ENCODE data around the gene NCF2. TPM values are rescaled to one million over a fixed set of nuclear protein-coding genes. Genes with fewer than 3 reads are reported as not detected.

Gene NCF2, protein sequence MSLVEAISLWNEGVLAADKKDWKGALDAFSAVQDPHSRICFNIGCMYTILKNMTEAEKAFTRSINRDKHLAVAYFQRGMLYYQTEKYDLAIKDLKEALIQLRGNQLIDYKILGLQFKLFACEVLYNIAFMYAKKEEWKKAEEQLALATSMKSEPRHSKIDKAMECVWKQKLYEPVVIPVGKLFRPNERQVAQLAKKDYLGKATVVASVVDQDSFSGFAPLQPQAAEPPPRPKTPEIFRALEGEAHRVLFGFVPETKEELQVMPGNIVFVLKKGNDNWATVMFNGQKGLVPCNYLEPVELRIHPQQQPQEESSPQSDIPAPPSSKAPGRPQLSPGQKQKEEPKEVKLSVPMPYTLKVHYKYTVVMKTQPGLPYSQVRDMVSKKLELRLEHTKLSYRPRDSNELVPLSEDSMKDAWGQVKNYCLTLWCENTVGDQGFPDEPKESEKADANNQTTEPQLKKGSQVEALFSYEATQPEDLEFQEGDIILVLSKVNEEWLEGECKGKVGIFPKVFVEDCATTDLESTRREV
- total RNA-seq (1 to 10 TPM; 5.2 to 6.7 TPM), polyA plus RNA-seq (1 to 10 TPM; 2.0 to 6.9 TPM)

DNA sequence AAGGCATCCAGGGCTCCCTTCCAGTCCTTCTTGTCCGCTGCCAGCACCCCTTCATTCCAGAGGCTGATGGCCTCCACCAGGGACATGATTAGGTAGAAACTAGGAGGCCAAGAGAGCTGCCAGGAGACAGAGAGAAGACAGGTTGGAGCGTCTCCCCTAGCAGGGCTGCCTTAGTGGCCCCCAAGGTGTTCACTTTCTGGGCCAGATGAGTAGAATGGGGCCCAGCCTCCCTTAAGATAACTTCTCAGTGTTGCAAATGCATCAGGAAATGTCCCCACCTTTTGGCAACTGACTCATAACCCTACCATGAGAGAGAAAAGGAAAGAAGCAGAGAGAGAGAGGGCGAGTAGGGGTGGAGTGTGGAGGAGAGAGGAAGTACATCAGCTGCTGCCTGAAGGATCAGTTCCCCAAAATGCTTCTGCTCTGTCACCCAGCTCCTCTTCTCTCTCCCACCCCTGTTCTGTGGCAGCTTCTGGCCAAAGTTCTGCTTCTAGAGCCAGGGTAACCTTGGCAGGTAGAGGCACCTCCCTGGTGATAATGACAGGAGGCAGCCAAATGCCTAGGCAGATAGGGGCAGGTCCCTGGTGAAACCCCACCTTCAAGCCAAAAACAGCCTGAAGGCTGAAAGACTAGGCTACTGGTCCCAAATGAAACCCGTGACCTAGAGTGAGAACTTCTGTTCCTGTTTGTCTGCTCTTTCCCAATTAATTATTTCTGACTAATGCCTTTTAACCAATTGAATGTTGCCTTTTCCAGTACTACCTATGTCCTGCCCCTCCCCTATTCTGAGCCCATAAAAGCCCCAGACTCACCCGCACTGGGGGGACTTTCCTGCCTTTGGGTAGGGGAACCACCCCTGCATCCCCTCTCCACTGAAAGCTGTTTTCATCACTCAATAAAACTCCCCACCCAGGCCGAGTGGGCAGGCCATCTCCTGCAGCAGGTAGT is at the start of gene NCF2:
NCF2 (minus strand) TSS at position 216 of the 948 bp plus-strand sequence; CDS start at position 86, 130 bp downstream.
- Mint-ChIP-seq H3K4me3 (peak within 1 kb of the TSS in 6 of 8 donors; percentile 11 to 66 (median 54)), H3K27ac (peak within 1 kb of the TSS; percentile 12 to 93 (median 72)), H3K9me3 (peaks cover 0 to 3% (median 0%) of the 10 kb centered on the region in 8 donors), H3K4me1 (peaks cover 20 to 31% (median 24%) of the 10 kb centered on the region in 4 donors), H3K27me3 (peaks cover 4 to 7% of the 10 kb centered on the region in 2 donors), H3K36me3 (no peaks in the 10 kb centered on the region)
- ChIA-PET POLR2A (ENCODE audit: partially characterized antibody) (interaction anchor here (0.5 to 2.0 kb wide), 3 partner anchors 11 to 119 kb away, joined by 3 to 8 read pairs (median 6); partner anchors contain the start of gene SMG7), CTCF (ENCODE audit: partially characterized antibody) (interaction anchor here (1.9 kb wide), 1 partner anchor 8 kb away, joined by 5 read pairs; no protein-coding TSS in a partner anchor)
- no peaks in the 10 kb centered on the region for H3K9me3 ChIP-seq (ENCODE audit: control insufficient read depth in 1 of 2, low read length in 2 of 2)
- H3K4me1 ChIP-seq (ENCODE audit: insufficient read depth, low read length), result peaks cover 28% of the 10 kb centered on the region
- H3K4me3 ChIP-seq (ENCODE audit: low read length in 2 of 2), result no peak within 1 kb of the TSS
- H3K27ac ChIP-seq (ENCODE audit: low read depth, low read length), result peak within 1 kb of the TSS; percentile 50
- no peaks in the 10 kb centered on the region for H3K27me3 ChIP-seq (ENCODE audit: insufficient read depth, low read length)
- H3K36me3 ChIP-seq (ENCODE audit: insufficient read depth, low read length), result no peaks in the 10 kb centered on the region
- peak in 2 of 5 donors; percentile 7 to 37 for DNase-seq
- intact Hi-C loops (cut with micrococcal nuclease), result loop anchor here (5.0 kb wide), 1 partner anchor 37 kb away; no protein-coding TSS in a partner anchor

- DNase-seq, result no peak
- H3K4me1 Mint-ChIP-seq, result peaks cover 9 to 31% (median 18%) of the 10 kb centered on the region in 4 donors
- H3K27me3 ChIP-seq (ENCODE audit: insufficient read depth, low read length), result no peaks in the 10 kb centered on the region
- no peaks in the 10 kb centered on the region for H3K27me3 Mint-ChIP-seq
- peaks cover 16% of the 10 kb centered on the region for H3K4me1 ChIP-seq (ENCODE audit: insufficient read depth, low read length)
- ChIA-PET POLR2A (ENCODE audit: partially characterized antibody) (no interaction called here), CTCF (ENCODE audit: partially characterized antibody) (interaction anchor here (0.7 to 1.3 kb wide), 3 partner anchors 10 to 854 kb away, joined by 3 to 5 read pairs (median 3); no protein-coding TSS in a partner anchor)
- no peaks in the 10 kb centered on the region for H3K9me3 ChIP-seq (ENCODE audit: control insufficient read depth in 1 of 2, low read length in 2 of 2)
- intact Hi-C loops (cut with micrococcal nuclease), result loop anchor here (5.0 to 10.0 kb wide), 4 partner anchors 46 to 1247 kb away; partner anchors contain the start of genes EDEM3, GLUL and RGS16
- no peak overlapping the region for H3K27ac ChIP-seq (ENCODE audit: low read depth, low read length)
- no peak overlapping the region for H3K4me3 Mint-ChIP-seq
- H3K27ac Mint-ChIP-seq, result no peak overlapping the region
- peaks cover 3 to 12% of the 10 kb centered on the region in 2 donors for H3K36me3 Mint-ChIP-seq
- peaks cover 0 to 3% (median 0%) of the 10 kb centered on the region in 8 donors for H3K9me3 Mint-ChIP-seq
- H3K36me3 ChIP-seq (ENCODE audit: insufficient read depth, low read length), result no peaks in the 10 kb centered on the region
- H3K4me3 ChIP-seq (ENCODE audit: low read length in 2 of 2), result no peak overlapping the region
Measured at GRCh38 chr1:183638649-183639387, 48.6 kb upstream of the NCF2 start.

- H3K27ac ChIP-seq (ENCODE audit: low read depth, low read length), result no peak overlapping the region
- H3K36me3 ChIP-seq (ENCODE audit: insufficient read depth, low read length), result peaks cover 5% of the 10 kb centered on the region
- Mint-ChIP-seq H3K9me3 (peaks cover 0 to 3% (median 0%) of the 10 kb centered on the region in 8 donors), H3K27ac (peak overlapping the region in 6 of 7 donors; percentile 92 to 100 (median 99)), H3K4me1 (peaks cover 21 to 47% (median 30%) of the 10 kb centered on the region in 4 donors), H3K4me3 (peak overlapping the region; percentile 100), H3K27me3 (no peaks in the 10 kb centered on the region), H3K36me3 (peaks cover 4 to 24% of the 10 kb centered on the region in 2 donors)
- peaks cover 33% of the 10 kb centered on the region for H3K4me1 ChIP-seq (ENCODE audit: insufficient read depth, low read length)
- ChIA-PET CTCF (ENCODE audit: partially characterized antibody) (interaction anchor here (0.7 to 1.9 kb wide), 3 partner anchors 16 to 279 kb away, joined by 3 to 12 read pairs (median 4); partner anchors contain the start of gene APOBEC4), POLR2A (ENCODE audit: partially characterized antibody) (no interaction called here)
- intact Hi-C loops (cut with micrococcal nuclease), result loop anchor here (5.0 to 10.0 kb wide), 4 partner anchors 48 to 1244 kb away; partner anchors contain the start of genes EDEM3, GLUL and RGS16
- H3K4me3 ChIP-seq (ENCODE audit: low read length in 2 of 2), result no peak overlapping the region
- no peak for DNase-seq
- no peaks in the 10 kb centered on the region for H3K9me3 ChIP-seq (ENCODE audit: control insufficient read depth in 1 of 2, low read length in 2 of 2)
- no peaks in the 10 kb centered on the region for H3K27me3 ChIP-seq (ENCODE audit: insufficient read depth, low read length)
Measured at GRCh38 chr1:183636783-183637182, 46.5 kb upstream of the NCF2 start.

- Mint-ChIP-seq H3K27ac (peak overlapping the region; percentile 92 to 100 (median 99)), H3K4me1 (peaks cover 23 to 50% (median 33%) of the 10 kb centered on the region in 4 donors), H3K9me3 (peaks cover 0 to 3% (median 0%) of the 10 kb centered on the region in 8 donors), H3K27me3 (no peaks in the 10 kb centered on the region), H3K36me3 (peaks cover 6 to 26% of the 10 kb centered on the region in 2 donors), H3K4me3 (peak overlapping the region; percentile 100)
- Histone ChIP-seq H3K9me3 (ENCODE audit: control insufficient read depth in 1 of 2, low read length in 2 of 2) (no peaks in the 10 kb centered on the region), H3K27ac (ENCODE audit: low read depth, low read length) (peak overlapping the region; percentile 81), H3K4me3 (ENCODE audit: low read length in 2 of 2) (peak overlapping the region; percentile 72 to 88), H3K4me1 (ENCODE audit: insufficient read depth, low read length) (peaks cover 38% of the 10 kb centered on the region), H3K36me3 (ENCODE audit: insufficient read depth, low read length) (peaks cover 5% of the 10 kb centered on the region), H3K27me3 (ENCODE audit: insufficient read depth, low read length) (no peaks in the 10 kb centered on the region)
- DNase-seq, result no peak
- ChIA-PET POLR2A (ENCODE audit: partially characterized antibody) (interaction anchor here (2.2 kb wide), 1 partner anchor 280 kb away, joined by 5 read pairs; no protein-coding TSS in a partner anchor), CTCF (ENCODE audit: partially characterized antibody) (interaction anchor here (0.6 to 1.9 kb wide), 2 partner anchors 18 to 19 kb away, joined by 3 to 12 read pairs; no protein-coding TSS in a partner anchor)
- intact Hi-C loops (cut with micrococcal nuclease), result loop anchor here (5.0 to 10.0 kb wide), 4 partner anchors 48 to 1244 kb away; partner anchors contain the start of genes EDEM3, GLUL and RGS16
Measured at GRCh38 chr1:183636334-183636682, 46.0 kb upstream of the NCF2 start.

DNA sequence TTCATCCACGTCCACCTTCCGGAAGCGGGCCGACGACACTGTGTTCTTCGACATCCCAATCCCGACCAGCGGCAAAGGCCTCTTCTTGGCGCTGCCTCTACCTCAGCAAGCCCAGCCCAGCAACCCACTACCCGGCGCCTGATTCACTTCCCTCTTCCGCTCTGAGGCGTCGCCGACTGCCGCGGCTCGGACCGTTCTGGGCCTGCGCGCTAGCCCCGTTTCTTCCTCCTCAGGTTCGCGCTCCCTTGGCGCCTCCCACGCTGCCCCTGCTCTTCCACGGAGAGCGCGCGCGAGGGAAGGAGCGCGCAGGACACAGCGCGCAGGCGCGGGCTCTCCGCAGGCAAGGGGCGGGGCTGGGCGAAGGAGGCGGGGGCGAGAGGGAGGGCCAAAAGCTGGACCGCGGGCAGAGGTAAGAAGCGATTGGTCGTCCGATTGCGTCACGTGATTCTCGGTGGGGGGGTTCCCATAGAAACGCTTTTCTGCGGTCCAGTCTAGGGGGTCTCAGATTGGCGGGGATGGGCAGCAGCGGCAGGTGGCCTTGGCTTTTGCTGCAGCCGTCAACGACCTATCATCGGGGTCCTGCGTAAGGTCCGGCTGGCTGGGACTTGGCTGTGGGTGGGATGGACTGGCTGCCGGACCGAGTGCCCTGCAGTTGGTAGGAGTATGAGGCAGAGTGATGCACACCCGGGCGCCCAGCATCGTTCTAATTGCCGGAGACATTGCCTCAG is 45.5 kb upstream of the NCF2 start, which contains the start of gene ARPC5:
ARPC5 (minus strand) TSS at position 178 of the 728 bp plus-strand sequence; CDS start at position 54, 124 bp downstream.
- peaks cover 0 to 3% (median 0%) of the 10 kb centered on the region in 8 donors for H3K9me3 Mint-ChIP-seq
- peaks cover 26 to 54% (median 36%) of the 10 kb centered on the region in 4 donors for H3K4me1 Mint-ChIP-seq
- Histone ChIP-seq H3K4me1 (ENCODE audit: insufficient read depth, low read length) (peaks cover 44% of the 10 kb centered on the region), H3K27me3 (ENCODE audit: insufficient read depth, low read length) (no peaks in the 10 kb centered on the region), H3K4me3 (ENCODE audit: low read length in 2 of 2) (peak within 1 kb of the TSS; percentile 72 to 88), H3K36me3 (ENCODE audit: insufficient read depth, low read length) (peaks cover 7% of the 10 kb centered on the region), H3K27ac (ENCODE audit: low read depth, low read length) (peak within 1 kb of the TSS; percentile 81), H3K9me3 (ENCODE audit: control insufficient read depth in 1 of 2, low read length in 2 of 2) (no peaks in the 10 kb centered on the region)
- POLR2A ChIA-PET (ENCODE audit: partially characterized antibody), result interaction anchor here (2.2 kb wide), 1 partner anchor 280 kb away, joined by 5 read pairs; no protein-coding TSS in a partner anchor
- H3K36me3 Mint-ChIP-seq, result peaks cover 9 to 28% of the 10 kb centered on the region in 2 donors
- peak within 1 kb of the TSS; percentile 100 for H3K4me3 Mint-ChIP-seq
- CTCF ChIA-PET (ENCODE audit: partially characterized antibody), result interaction anchor here (0.6 to 1.0 kb wide), 2 partner anchors 19 to 165 kb away, joined by 3 read pairs; no protein-coding TSS in a partner anchor
- DNase-seq, result peak; percentile 94 to 95 (median 94)
- no peaks in the 10 kb centered on the region for H3K27me3 Mint-ChIP-seq
- peak within 1 kb of the TSS; percentile 92 to 100 (median 99) for H3K27ac Mint-ChIP-seq
- intact Hi-C loops (cut with micrococcal nuclease), result loop anchor here (1.0 to 10.0 kb wide), 8 partner anchors 19 to 1522 kb away; partner anchors contain the start of genes EDEM3, GLUL, RGS16 and SWT1

Measured in CD4-positive, alpha-beta memory T cell (primary cell).